GM10266 (cell line): ENCODE measurements around the gene TTC9C.
"Not testable (repeated sequence)": the region's sequence is repeated elsewhere in the genome, so short reads cannot be mapped to it uniquely, and the experiment has no call there.

Experiments
- DNase-seq: peaks from one replicate; pipeline ENCODE4 v3.0.0; 2012; ENCODE audit errors: extremely low spot score
- CTCF ChIP-seq: IDR thresholded peaks from 2 replicates; pipeline ENCODE4 v1.5.1; 2012; ENCODE audit warnings: mild to moderate bottlenecking, low read depth; ENCODE audit not compliant: control insufficient read depth, insufficient read depth; ENCODE audit errors: missing control alignments

TTC9C gene

GRCh38 chr11:62724171-62724570 is 4.1 kb upstream of the TTC9C start:
- no peak for TF ChIP-seq CTCF
- DNase-seq = no peak

- TF ChIP-seq CTCF = no peak
- no peak for DNase-seq
Observed at GRCh38 chr11:62725646-62726045, 2.6 kb upstream of the TTC9C start.

- no peak for DNase-seq
- TF ChIP-seq CTCF = no peak
Observed at GRCh38 chr11:62726156-62726914, 2.0 kb upstream of the TTC9C start.

- TF ChIP-seq CTCF = peak; percentile 5
Observed at GRCh38 chr11:62726915-62727164, 1.4 kb upstream of the TTC9C start.

GRCh38 chr11:62727165-62727871 is 968 bp upstream of the TTC9C start, which contains the start of gene HNRNPUL2:
Gene HNRNPUL2, minus strand, starts transcription at chr11:62727457. Its CDS starts 301 bp downstream, at chr11:62727156.
- peak; percentile 99 for DNase-seq
- no peak for TF ChIP-seq CTCF

More at GRCh38 chr11:62726915-62727164, 1.4 kb upstream of the TTC9C start:
- no peak for DNase-seq

GRCh38 chr11:62727872-62728170 is 465 bp upstream of the TTC9C start:
- DNase-seq = peak; percentile 88
- no peak for TF ChIP-seq CTCF

GRCh38 chr11:62730076-62730475 is 1.8 kb downstream of the TTC9C start:
- not testable (repeated sequence) for DNase-seq
